ENCODE results near the gene ZNF552. TPM values are rescaled to one million over a fixed set of nuclear protein-coding genes. Genes with fewer than 3 reads are reported as not detected.
"Not testable (repeated sequence)": the region's sequence is repeated elsewhere in the genome, so short reads cannot be mapped to it uniquely, and the experiment has no call there.

ZNF552 gene
- total RNA-seq, 1 donor from 2014 or later, result 6.9 TPM

GRCh38 chr19:57815247-57816075, 748 bp upstream of the ZNF552 start:
- intact Hi-C loops (cut with DNase I), result loop anchor here (2.0 kb wide), 2 partner anchors 101 to 237 kb away; partner anchors contain the start of genes ZNF416 and ZNF417
- Histone ChIP-seq H3K27ac (peak overlapping the region; percentile 71 to 75), H3K36me3 (peaks cover 2 to 4% of the 10 kb centered on the region in 2 donors), H3K4me1 (peaks cover 2 to 13% of the 10 kb centered on the region in 2 donors), H3K9me3 (no peaks in the 10 kb centered on the region), H3K4me3 (peak overlapping the region; percentile 85 to 87), H3K27me3 (no peaks in the 10 kb centered on the region)
- DNase-seq (ENCODE audit: low spot score in 2 of 2), result no peak
- no peak for TF ChIP-seq CTCF (IDR thresholded peaks at IDR 0.05)

- peak overlapping the region; percentile 85 to 87 for H3K4me3 ChIP-seq
- H3K27ac ChIP-seq, result peak overlapping the region; percentile 71 to 75
- intact Hi-C loops (cut with DNase I), result loop anchor here (2.0 to 5.0 kb wide), 4 partner anchors 67 to 1217 kb away; partner anchors contain the start of genes ZNF416, ZNF417, ZNF71 and ZNF776
- peaks cover 10 to 18% of the 10 kb centered on the region in 2 donors for H3K36me3 ChIP-seq
- no peaks in the 10 kb centered on the region for H3K27me3 ChIP-seq
- no peak for TF ChIP-seq CTCF (IDR thresholded peaks at IDR 0.05)
- no peak for DNase-seq (ENCODE audit: low spot score in 2 of 2)
- H3K4me1 ChIP-seq, result peaks cover 2 to 8% of the 10 kb centered on the region in 2 donors
- no peaks in the 10 kb centered on the region for H3K9me3 ChIP-seq
These were observed 701 bp downstream of the ZNF552 start for GRCh38 chr19:57813919-57814504.

GRCh38 chr19:57812975-57813820, 1.5 kb downstream of the ZNF552 start:
- Histone ChIP-seq H3K36me3 (peaks cover 10 to 23% of the 10 kb centered on the region in 2 donors), H3K4me3 (peak overlapping the region in 1 of 2 donors; percentile 85)
- not testable (repeated sequence) for H3K9me3 ChIP-seq; H3K27me3 ChIP-seq; H3K27ac ChIP-seq; H3K4me1 ChIP-seq; DNase-seq (ENCODE audit: low spot score in 2 of 2)
- intact Hi-C loops (cut with DNase I), result loop anchor here (5.0 kb wide), 2 partner anchors 66 to 1216 kb away; partner anchors contain the start of genes ZNF71 and ZNF776

- no peak overlapping the region for H3K27ac ChIP-seq
- intact Hi-C loops (cut with DNase I), result loop anchor here (5.0 kb wide), 2 partner anchors 65 to 1215 kb away; partner anchors contain the start of genes ZNF71 and ZNF776
- no peak overlapping the region for H3K4me3 ChIP-seq
These were observed 2.5 kb downstream of the ZNF552 start for GRCh38 chr19:57812226-57812625.

GRCh38 chr19:57810410-57811295, 4.1 kb downstream of the ZNF552 start:
- H3K4me3 ChIP-seq; H3K4me1 ChIP-seq; DNase-seq (ENCODE audit: low spot score in 2 of 2); H3K27ac ChIP-seq; H3K9me3 ChIP-seq; H3K27me3 ChIP-seq: not testable (repeated sequence)
- intact Hi-C loops (cut with DNase I), result loop anchor here (5.0 kb wide), 2 partner anchors 63 to 1213 kb away; partner anchors contain the start of genes ZNF71 and ZNF776
- peaks cover 12 to 31% of the 10 kb centered on the region in 2 donors for H3K36me3 ChIP-seq

More at GRCh38 chr19:57812226-57812625, 2.5 kb downstream of the ZNF552 start:
- H3K4me1 ChIP-seq, result peaks cover 2 to 8% of the 10 kb centered on the region in 2 donors
- no peak for TF ChIP-seq CTCF (IDR thresholded peaks at IDR 0.05)
- no peak for DNase-seq (ENCODE audit: low spot score in 2 of 2)
- peaks cover 12 to 31% of the 10 kb centered on the region in 2 donors for H3K36me3 ChIP-seq
- H3K9me3 ChIP-seq, result no peaks in the 10 kb centered on the region
- H3K27me3 ChIP-seq, result no peaks in the 10 kb centered on the region
